ENCODE results near the gene GPHN.

Gene GPHN

GRCh38 chr14:66636240-66636639 is 128.3 kb downstream of the GPHN start:
- no peak for DNase-seq (ENCODE audit: low read depth)
- no peak overlapping the region for H3K4me3 ChIP-seq (ENCODE audit: low read length)
- TF ChIP-seq CTCF (conservative IDR thresholded peaks at IDR 0.05; ENCODE audit: low read depth, low read length), result no peak

- H3K4me3 ChIP-seq (ENCODE audit: low read length), result no peak overlapping the region
- no peak for DNase-seq (ENCODE audit: low read depth)
- no peak for TF ChIP-seq CTCF (conservative IDR thresholded peaks at IDR 0.05; ENCODE audit: low read depth, low read length)
Measured at GRCh38 chr14:66638689-66639088, 130.7 kb downstream of the GPHN start.

- H3K4me3 ChIP-seq (ENCODE audit: low read length), result no peak overlapping the region
- TF ChIP-seq CTCF (conservative IDR thresholded peaks at IDR 0.05; ENCODE audit: low read depth, low read length), result no peak
Measured at GRCh38 chr14:66641861-66642635, 134.1 kb downstream of the GPHN start.

GRCh38 chr14:66643344-66643743 is 135.4 kb downstream of the GPHN start:
- no peak overlapping the region for H3K4me3 ChIP-seq (ENCODE audit: low read length)
- no peak for DNase-seq (ENCODE audit: low read depth)
- TF ChIP-seq CTCF (conservative IDR thresholded peaks at IDR 0.05; ENCODE audit: low read depth, low read length), result no peak

More at GRCh38 chr14:66641861-66642635, 134.1 kb downstream of the GPHN start:
- DNase-seq (ENCODE audit: low read depth), result no peak

GRCh38 chr14:66645716-66646115 is 137.8 kb downstream of the GPHN start:
- no peak for DNase-seq (ENCODE audit: low read depth)
- no peak for TF ChIP-seq CTCF (conservative IDR thresholded peaks at IDR 0.05; ENCODE audit: low read depth, low read length)
- H3K4me3 ChIP-seq (ENCODE audit: low read length), result no peak overlapping the region

GRCh38 chr14:66649498-66649897 is 141.6 kb downstream of the GPHN start:
- no peak for DNase-seq (ENCODE audit: low read depth)

More at GRCh38 chr14:66649498-66649897, 141.6 kb downstream of the GPHN start:
- no peak overlapping the region for H3K4me3 ChIP-seq (ENCODE audit: low read length)
- TF ChIP-seq CTCF (conservative IDR thresholded peaks at IDR 0.05; ENCODE audit: low read depth, low read length), result no peak

Data from retinal pigment epithelial cell (primary cell).